Raji (cell line): Measurements from ENCODE around the gene HBA2.

Experiments
- POLR2A ChIP-seq: IDR thresholded peaks from 2 replicates; pipeline ENCODE4 v1.6.1; 2011; ENCODE audit warnings: low read depth, low read length, control low read depth; ENCODE audit not compliant: insufficient read depth

The HBA2 gene

DNA sequence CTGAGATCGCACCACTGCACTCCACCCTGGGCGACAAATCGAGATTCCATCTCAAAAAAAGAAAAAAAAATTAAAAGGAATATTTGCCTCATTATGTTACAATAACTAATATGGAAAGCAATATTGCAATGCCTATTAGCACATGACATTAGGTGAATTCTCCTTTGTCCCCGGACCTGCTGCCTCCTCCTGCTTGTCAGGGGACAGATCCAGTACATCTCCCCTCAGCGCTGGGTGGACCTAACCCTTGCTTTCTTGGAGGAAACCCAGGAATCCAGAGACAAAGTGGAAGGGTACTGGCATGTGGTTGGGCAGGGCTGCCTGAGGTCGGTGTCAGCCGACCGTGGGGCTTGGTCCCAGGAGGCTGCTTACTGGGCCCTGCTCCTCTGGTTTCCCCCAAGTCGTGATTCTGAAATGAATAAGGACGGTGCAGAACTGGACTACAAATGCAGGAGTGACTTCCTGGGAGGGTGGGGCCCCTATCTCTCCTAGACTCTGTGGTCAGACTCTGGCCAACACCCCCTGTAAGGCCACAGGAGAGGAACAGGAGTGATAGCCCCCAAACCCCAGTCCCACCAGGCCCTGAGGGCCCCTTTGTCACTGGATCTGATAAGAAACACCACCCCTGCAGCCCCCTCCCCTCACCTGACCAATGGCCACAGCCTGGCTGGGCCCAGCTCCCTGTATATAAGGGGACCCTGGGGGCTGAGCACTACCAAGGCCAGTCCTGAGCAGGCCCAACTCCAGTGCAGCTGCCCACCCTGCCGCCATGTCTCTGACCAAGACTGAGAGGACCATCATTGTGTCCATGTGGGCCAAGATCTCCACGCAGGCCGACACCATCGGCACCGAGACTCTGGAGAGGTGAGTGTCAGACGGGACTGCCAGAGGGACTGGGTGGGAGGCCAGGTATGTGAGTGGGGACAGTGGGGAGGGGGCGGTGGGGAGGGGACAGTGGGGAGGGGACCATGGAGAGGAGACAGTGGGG, 20.2 kb upstream of the HBA2 start, which contains the start of gene HBZ:
Gene HBZ, plus strand, starts transcription at position 504 of the 988 bp plus-strand sequence. Its CDS starts 266 bp downstream, at position 770.
- no peak for TF ChIP-seq POLR2A

- TF ChIP-seq POLR2A = no peak
These were observed 18.3 kb upstream of the HBA2 start for GRCh38 chr16:154217-155030.

DNA sequence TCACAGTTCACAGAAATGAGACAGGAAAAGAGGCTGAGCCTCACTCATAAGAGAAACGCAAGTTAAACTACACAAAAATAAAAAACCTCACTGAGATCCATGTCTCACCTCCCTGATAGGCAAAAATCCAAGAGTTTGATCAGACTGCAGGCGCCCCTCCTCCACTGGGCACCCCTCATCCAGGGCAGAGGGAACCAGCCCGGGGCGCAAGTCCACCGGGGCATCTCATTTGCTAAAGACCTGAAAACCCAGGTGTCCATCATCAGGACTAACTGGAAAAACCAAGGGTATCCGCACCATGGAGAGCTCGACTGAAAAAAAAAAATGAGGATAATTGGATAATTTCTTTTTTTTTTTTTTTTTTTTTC, 17.7 kb upstream of the HBA2 start:
- no peak for TF ChIP-seq POLR2A

DNA sequence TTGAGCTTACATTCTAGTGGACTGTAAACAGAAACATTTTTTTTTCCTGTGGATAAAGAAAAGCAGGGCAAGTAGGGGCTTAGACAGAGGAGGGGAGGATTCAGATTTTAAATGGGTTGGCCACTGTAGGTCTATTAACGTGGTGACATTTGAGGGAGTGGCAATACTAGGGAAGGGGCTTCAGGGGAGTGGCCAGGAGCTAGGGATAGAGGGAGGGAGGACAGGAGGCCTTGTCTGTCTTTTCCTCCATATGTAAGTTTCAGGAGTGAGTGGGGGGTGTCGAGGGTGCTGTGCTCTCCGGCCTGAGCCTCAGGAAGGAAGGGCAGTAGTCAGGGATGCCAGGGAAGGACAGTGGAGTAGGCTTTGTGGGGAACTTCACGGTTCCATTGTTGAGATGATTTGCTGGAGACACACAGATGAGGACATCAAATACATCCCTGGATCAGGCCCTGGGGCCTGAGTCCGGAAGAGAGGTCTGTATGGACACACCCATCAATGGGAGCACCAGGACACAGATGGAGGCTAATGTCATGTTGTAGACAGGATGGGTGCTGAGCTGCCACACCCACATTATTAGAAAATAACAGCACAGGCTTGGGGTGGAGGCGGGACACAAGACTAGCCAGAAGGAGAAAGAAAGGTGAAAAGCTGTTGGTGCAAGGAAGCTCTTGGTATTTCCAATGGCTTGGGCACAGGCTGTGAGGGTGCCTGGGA, 13.4 kb upstream of the HBA2 start:
- no peak for TF ChIP-seq POLR2A

- TF ChIP-seq POLR2A = no peak
These were observed 11.9 kb upstream of the HBA2 start for GRCh38 chr16:160691-161190.

- no peak for TF ChIP-seq POLR2A
These were observed 10.2 kb upstream of the HBA2 start for GRCh38 chr16:162271-162991.

- TF ChIP-seq POLR2A = no peak
These were observed 7.7 kb upstream of the HBA2 start for GRCh38 chr16:164827-165538.

DNA sequence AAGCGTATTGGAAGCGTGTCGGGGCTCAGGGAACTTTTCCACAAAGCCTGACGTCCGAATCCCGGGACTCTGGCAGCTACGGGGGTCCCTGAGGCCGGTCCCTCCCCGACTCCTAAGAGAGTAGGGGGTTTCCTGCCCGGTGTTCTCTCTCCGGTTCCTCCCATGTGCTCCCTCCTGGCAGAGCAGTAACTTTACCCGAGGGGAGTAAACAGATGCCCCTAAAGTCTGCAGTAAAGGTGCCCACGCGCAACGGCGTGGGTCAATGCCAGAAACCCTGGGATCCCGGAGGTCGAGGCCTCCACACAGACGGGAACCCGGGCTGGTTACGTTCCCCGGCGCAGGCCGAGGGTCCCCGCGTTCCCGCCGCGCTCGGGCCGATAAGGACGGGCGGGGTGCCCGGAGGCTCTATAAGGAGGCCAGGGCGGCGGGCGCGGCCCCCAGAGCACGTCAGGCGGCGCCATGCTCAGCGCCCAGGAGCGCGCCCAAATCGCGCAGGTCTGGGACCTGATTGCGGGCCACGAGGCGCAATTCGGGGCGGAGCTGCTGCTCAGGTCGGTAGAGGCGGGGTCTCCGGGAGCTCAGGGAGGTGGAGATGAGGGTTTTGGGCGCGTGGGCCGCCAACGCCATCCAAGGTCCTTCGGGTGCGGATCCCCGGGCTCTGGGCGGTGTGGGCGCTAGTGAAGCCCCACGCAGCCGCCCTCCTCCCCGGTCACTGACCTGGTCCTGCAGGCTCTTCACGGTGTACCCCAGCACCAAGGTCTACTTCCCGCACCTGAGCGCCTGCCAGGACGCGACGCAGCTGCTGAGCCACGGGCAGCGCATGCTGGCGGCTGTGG, 6.9 kb upstream of the HBA2 start, which contains the start of gene HBM:
Gene HBM, plus strand, starts transcription at position 440 of the 836 bp plus-strand sequence. Its CDS starts 20 bp downstream, at position 460.
- no peak for TF ChIP-seq POLR2A

- TF ChIP-seq POLR2A = no peak
These were observed 6.1 kb upstream of the HBA2 start for GRCh38 chr16:166375-167121.

- no peak for TF ChIP-seq POLR2A
These were observed 5.5 kb upstream of the HBA2 start for GRCh38 chr16:167122-167690.

GRCh38 chr16:168424-168823, 4.3 kb upstream of the HBA2 start:
- TF ChIP-seq POLR2A = no peak

DNA sequence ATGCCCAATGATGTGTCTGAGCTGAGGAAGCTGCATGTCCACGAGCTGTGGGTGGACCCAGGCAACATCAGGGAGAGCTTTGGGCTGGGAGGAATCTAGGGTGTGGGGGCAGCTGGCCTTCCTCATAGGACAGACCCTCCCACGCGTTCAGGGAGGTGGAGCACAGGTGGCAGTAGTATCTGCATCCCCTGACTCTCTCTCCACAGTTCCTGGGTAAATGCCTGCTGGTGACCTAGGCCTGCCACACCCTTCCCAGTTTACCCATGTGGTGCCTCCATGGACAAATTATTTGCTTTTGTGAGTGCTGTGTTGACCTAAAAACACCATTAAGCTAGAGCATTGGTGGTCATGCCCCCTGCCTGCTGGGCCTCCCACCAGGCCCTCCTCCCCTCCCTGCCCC, 3.7 kb upstream of the HBA2 start:
- no peak for TF ChIP-seq POLR2A
